ENCODE data around the gene PDE3A. TPM values are rescaled to one million over a fixed set of nuclear protein-coding genes. Genes with fewer than 3 reads are reported as not detected.

Gene PDE3A
- total RNA-seq, 1 experiment from 2014 or later, result 0.12 TPM

DNA sequence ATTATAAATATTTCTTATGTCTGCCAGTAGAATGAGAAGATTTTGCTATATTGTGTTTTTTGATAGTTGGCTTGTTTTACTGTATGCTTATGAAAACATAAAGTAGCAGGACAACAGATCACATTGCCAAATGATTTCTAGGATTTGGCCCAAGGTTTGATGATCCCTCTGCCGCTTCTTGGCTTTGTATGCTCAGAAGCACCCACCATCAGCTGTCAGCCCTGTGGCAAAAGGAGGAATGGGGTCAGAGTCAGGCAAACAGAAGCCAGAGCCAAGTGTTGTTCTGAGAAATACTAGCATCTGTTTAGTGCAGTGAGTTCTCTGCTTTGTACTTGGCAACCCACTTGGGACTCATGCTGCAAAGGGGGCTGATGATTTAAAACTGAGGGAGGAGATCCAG is 152.2 kb downstream of the PDE3A start:
- Histone ChIP-seq H3K4me3 (replicated peaks in 1 of 2; ENCODE audit: low read depth in 1 of 2, low read length in 2 of 2) (no peak overlapping the region), H4K20me1 (ENCODE audit: insufficient read depth) (no peaks in the 10 kb centered on the region), H3K4me2 (ENCODE audit: low read length) (no peak overlapping the region), H3K4me1 (ENCODE audit: control insufficient read depth in 1 of 2, insufficient read depth in 2 of 2, low read length in 2 of 2) (no peaks in the 10 kb centered on the region), H3K9me2 (ENCODE audit: insufficient read depth) (no peaks in the 10 kb centered on the region), H2AFZ (ENCODE audit: low read depth, low read length, poor library complexity, severe bottlenecking) (no peak overlapping the region), H3K27me3 (ENCODE audit: insufficient read depth, low read length) (no peaks in the 10 kb centered on the region), H3K36me3 (ENCODE audit: control insufficient read depth in 1 of 2, insufficient read depth in 2 of 2, low read length in 2 of 2) (no peaks in the 10 kb centered on the region), H3K9ac (ENCODE audit: low read length) (no peak overlapping the region), H3K27ac (ENCODE audit: low read depth, low read length) (no peak overlapping the region), H3K9me3 (ENCODE audit: control insufficient read depth in 1 of 2, insufficient read depth in 1 of 2, low read depth in 1 of 2, low read length in 2 of 2) (no peaks in the 10 kb centered on the region), H3K79me2 (ENCODE audit: insufficient read depth, low read length) (no peaks in the 10 kb centered on the region)
- BruUV-seq (replicated peaks), result no TSS peak
- RAD21 ChIA-PET (ENCODE audit: low non-redundant PET in 1 of 2, low total read pairs in 2 of 2, uncharacterized antibody in 2 of 2, unreplicated experiment in 2 of 2), result no interaction called here
- intact Hi-C loops (cut with micrococcal nuclease), result no loop called here
- POLR2A ChIA-PET, result no interaction called here
- CTCF ChIA-PET, result no interaction called here
- DNase-seq (ENCODE audit: low read depth, low spot score), result no peak
- ATAC-seq, result no peak
- TF ChIP-seq ZNF274 (IDR thresholded peaks at IDR 0.05; ENCODE audit: low read depth, low read length), result no peak
- no peak for TF ChIP-seq FOSL1 (IDR thresholded peaks at IDR 0.05; ENCODE audit: low read depth)
- TF ChIP-seq EGR1 (IDR thresholded peaks at IDR 0.05; ENCODE audit: low read depth), result no peak

GRCh38 chr12:20523658-20524057 is 155.3 kb downstream of the PDE3A start:
- Histone ChIP-seq H3K9me3 (ENCODE audit: control insufficient read depth in 1 of 2, insufficient read depth in 1 of 2, low read depth in 1 of 2, low read length in 2 of 2) (no peaks in the 10 kb centered on the region), H4K20me1 (ENCODE audit: insufficient read depth) (no peaks in the 10 kb centered on the region), H3K4me2 (ENCODE audit: low read length) (no peak overlapping the region), H3K79me2 (ENCODE audit: insufficient read depth, low read length) (no peaks in the 10 kb centered on the region), H2AFZ (ENCODE audit: low read depth, low read length, poor library complexity, severe bottlenecking) (no peak overlapping the region), H3K36me3 (ENCODE audit: control insufficient read depth in 1 of 2, insufficient read depth in 2 of 2, low read length in 2 of 2) (no peaks in the 10 kb centered on the region), H3K4me3 (replicated peaks in 1 of 2; ENCODE audit: low read depth in 1 of 2, low read length in 2 of 2) (no peak overlapping the region), H3K9me2 (ENCODE audit: insufficient read depth) (no peaks in the 10 kb centered on the region), H3K27ac (ENCODE audit: low read depth, low read length) (no peak overlapping the region), H3K27me3 (ENCODE audit: insufficient read depth, low read length) (no peaks in the 10 kb centered on the region), H3K9ac (ENCODE audit: low read length) (no peak overlapping the region), H3K4me1 (ENCODE audit: control insufficient read depth in 1 of 2, insufficient read depth in 2 of 2, low read length in 2 of 2) (no peaks in the 10 kb centered on the region)
- POLR2A ChIA-PET, result no interaction called here
- TF ChIP-seq YY1 (IDR thresholded peaks at IDR 0.05; ENCODE audit: extremely low read depth, insufficient replicate concordance, low read depth, low read length) (no peak), EZH2 (IDR thresholded peaks at IDR 0.05) (no peak), FOSL1 (IDR thresholded peaks at IDR 0.05; ENCODE audit: low read depth) (no peak), POLR2AphosphoS5 (IDR thresholded peaks at IDR 0.05; ENCODE audit: low read depth, low read length) (no peak), CEBPB (IDR thresholded peaks at IDR 0.05; ENCODE audit: low read depth) (no peak), ZFX (IDR thresholded peaks at IDR 0.05) (no peak), EGR1 (IDR thresholded peaks at IDR 0.05; ENCODE audit: low read depth) (no peak)
- no TSS peak for BruUV-seq (replicated peaks)
- RAD21 ChIA-PET (ENCODE audit: low non-redundant PET in 1 of 2, low total read pairs in 2 of 2, uncharacterized antibody in 2 of 2, unreplicated experiment in 2 of 2), result no interaction called here
- CTCF ChIA-PET, result no interaction called here
- DNase-seq (ENCODE audit: low read depth, low spot score), result no peak
- intact Hi-C loops (cut with micrococcal nuclease), result no loop called here
- no peak for ATAC-seq

Data from HCT116 (cell line).